CD4-positive, alpha-beta T cell treated with Interleukin-10 for 1 hour (primary cell): ENCODE measurements around the gene MLLT1.
"Not testable (repeated sequence)": the region's sequence is repeated elsewhere in the genome, so short reads cannot be mapped to it uniquely, and the experiment has no call there.

Source experiments
- DNase-seq: peaks from one replicate; pipeline ENCODE4 v3.0.0-alpha.2; 2020

MLLT1 gene

DNA sequence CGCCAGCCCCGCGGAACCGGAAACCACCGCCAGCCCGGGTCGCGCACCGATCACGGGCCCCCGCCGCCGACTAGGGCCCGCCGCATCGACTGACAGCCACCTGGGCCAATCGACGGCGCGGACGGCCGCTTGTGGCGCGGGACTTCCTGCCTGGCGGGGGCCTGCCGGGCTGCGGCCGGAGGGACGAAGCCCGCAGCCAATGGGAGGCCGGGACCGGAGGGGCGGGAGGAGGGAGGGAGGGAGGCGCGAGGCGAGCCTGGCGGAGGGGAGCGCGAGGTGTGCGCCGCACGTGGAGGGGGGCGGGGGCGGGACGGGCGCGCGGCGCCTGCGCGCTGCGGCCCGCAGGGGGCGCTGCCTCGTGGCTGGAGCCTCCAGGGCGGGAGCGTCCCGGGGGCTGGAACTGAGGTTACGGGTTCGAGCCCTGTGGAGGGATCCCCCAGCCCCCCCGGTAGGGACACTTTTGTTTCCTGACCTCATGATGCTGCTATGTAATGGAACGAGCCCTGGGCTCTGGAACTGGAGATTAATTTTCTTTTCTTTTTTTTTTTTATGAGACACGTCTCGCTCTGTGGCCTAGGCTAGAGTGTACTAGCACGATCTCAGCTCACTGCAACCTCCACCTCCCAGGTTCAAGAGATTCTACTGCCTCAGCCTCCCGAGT lies at the start of gene MLLT1:
TSS of gene MLLT1 (minus strand) at position 45 of the 661 bp plus-strand sequence. CDS start 191 bp downstream, outside the sequence.
- DNase-seq, result peak; percentile 97

GRCh38 chr19:6326815-6327214 lies 47.0 kb upstream of the MLLT1 start:
- DNase-seq, result no peak

- DNase-seq, result no peak
Observed at GRCh38 chr19:6325614-6326013, 45.8 kb upstream of the MLLT1 start.

DNA sequence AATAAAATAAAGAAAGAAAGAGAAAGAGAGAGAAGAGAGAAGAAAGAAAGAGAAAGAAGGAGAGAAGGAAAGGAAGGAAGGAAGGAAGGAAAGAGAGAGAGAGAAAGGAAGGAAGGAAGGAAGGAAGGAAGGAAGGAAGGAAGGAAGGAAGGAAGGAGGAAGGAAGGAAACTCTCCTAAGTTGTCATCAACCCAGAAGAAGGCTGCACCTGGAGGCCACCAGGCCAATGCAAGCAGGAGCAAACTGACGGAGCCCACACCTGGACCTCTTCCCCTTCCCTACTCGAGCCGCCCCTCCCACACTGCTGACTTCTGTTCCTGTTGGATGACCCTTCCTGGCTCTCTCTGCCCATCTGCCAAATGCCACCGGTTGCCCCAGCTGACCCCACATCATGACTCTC lies 45.0 kb upstream of the MLLT1 start:
- no peak for DNase-seq

DNA sequence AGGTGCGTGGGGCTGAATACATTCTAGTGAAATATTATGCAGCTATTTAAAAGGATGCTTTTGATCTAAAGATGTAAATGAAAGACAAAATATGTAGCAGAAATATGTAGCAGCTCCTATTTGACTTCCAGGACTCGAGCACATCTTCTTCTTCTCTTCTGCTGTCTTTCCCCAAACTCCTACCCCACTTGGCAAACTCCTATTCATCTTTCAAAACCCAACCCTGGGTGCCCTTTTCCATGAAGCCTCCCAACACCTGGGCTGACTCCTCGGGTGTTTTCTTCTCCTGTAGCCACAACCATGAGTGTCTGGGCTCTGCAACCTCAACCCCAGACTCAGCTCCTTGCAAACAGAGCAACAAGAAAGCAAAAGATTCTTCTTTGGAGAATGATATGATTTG lies 42.5 kb upstream of the MLLT1 start:
- DNase-seq, result no peak

GRCh38 chr19:6319376-6319775 lies 39.6 kb upstream of the MLLT1 start:
- no peak for DNase-seq

DNA sequence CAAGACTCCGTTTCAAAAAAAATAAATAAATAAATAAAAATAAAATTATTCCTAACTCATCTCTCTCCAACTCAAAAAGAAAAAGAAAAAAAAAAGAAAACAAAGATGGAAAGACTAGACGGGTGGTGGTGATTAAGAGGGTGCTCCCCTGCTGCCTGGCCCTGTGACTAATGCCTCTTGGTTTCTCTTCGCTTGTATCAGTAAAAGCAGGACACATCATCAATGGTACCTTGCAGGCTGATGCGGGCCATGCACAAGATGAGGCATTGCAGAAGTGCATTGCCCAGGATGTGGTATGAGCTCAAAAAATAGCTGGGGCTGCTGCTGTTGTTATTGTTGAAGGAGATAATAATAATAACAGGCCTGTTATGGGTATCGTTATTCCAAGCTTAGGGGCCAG lies 39.0 kb upstream of the MLLT1 start:
- DNase-seq, result no peak

DNA sequence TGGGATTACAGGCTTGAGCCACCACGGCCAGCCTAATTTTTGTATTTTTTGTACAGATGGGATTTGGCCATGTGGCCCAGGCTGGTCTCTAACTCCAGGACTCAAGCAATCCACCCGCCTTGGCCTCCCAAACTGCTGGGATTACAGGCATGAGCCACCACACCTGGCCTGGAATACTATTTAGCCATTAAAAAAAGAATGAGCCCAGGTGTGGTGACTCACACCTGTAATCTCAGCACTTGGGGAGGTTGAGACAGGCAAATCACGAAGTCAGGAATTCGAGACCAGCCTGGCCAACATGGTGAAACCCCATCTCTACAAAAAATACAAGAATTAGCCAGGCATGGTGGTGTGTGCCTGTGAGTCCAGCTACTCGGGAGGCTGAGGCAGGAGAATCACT lies 35.9 kb upstream of the MLLT1 start:
- not testable (repeated sequence) for DNase-seq

GRCh38 chr19:6313398-6313969 lies 33.7 kb upstream of the MLLT1 start:
- no peak for DNase-seq

DNA sequence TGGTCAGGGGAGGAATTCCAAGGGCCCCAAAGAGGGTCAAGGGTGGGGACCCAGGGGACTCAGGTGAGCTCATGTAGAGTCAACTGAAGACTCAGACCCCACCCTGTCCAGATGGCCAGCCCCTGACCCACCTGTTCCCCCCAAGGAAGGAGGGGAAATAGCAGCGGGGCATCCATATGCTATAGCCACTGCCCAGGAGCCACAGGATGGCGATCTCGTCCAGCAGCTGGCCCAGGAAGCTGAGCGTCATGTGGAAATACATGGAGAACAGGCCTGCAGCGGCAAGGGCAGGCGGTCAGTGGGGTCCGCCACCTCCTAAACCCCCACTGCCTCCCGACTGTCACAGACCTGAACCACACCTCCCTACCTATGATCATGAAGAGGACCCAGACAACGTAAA lies 32.2 kb upstream of the MLLT1 start:
- no peak for DNase-seq

DNA sequence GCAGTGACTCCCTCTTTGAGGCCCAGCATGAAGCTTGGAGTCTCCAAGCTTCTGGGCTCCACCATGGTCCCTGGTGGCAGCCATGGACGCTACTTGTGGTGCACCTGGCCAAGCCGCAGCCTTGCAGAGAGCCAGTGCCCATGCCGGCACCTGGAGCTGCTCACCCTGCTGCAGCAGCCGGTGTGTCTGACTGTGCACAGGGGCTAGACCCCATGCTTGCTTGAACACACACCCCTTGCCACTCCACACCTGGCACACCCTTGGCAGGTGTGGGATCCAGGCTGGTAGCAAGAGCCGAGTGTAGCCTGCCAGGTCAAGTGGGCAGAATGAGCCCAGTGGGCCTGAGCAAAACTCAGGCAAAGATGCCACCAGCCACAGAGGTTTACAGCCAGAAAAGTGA lies 18.6 kb upstream of the MLLT1 start:
- DNase-seq, result no peak

- DNase-seq, result no peak
Observed at GRCh38 chr19:6297202-6297601, 17.4 kb upstream of the MLLT1 start.

- DNase-seq, result no peak
Observed at GRCh38 chr19:6292006-6292405, 12.2 kb upstream of the MLLT1 start.

- no peak for DNase-seq
Observed at GRCh38 chr19:6288737-6289136, 9.0 kb upstream of the MLLT1 start.

DNA sequence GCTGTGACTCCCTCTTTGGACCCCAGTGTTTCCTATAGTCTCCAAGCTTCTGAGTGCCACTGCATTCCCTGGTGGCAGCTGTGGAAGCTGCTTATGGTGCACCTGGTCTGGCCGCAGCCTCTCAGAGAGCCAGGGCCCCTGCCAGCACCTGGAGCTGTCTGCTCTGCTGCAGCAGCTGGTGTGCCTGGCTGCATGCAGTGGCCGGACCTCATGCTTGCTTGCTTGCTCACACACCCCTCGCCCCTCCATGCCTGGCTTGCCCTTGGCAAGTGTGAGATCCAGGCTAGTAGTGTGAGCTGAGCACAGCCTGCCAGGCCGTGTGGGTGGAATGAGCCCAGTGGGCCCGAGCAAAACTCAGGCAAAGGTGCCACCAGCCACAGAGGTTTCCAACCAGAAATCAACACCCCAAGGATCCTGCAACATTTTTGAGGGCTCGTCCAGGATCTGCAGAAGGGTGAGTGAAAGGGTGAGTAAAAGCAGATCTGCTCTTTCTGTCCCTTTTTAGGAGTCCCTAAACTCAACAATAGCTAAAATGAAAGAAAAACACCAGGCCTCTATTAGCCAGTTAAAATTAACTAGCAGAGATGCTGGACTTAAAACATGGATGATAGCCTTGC lies 7.6 kb upstream of the MLLT1 start:
- DNase-seq, result no peak

DNA sequence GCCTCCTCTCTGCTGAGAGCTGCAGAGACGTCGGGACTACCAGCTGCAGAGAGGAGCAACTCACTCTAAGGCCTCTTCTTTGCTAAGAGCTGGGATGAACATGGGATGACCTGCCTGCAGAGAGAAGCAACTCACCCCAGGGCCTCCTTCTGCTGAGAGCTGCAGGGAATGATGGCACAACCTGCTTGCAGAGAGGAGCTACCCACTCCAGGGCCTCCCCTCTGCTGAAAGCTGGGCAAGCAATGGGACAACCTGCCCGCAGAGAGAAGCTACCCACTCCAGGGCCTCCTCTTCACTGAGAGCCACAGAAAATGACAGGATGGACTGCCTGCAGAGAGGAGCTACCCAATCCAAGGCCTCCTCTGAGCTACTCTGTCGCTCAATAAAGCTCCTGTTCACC lies 6.9 kb upstream of the MLLT1 start:
- DNase-seq, result no peak

DNA sequence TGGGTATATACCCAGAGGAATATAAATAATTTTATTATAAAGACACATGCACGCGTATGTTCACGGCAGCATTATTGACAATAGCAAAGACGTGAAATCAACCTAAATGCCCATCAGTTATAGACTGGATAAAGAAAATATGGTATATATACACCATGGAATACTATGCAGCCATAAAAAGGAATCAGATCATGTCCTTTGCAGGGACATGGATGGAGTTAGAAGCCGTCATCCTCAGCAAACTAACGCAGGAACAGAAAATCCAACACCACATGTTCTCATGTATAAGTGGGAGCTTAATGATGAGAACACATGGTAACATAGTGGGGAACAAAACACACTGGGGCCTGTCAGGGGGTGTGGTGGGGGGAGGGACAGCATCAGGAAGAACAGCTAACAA lies 2.6 kb upstream of the MLLT1 start:
- DNase-seq, result not testable (repeated sequence)

GRCh38 chr19:6279620-6279930 lies 200 bp downstream of the MLLT1 start:
- no peak for DNase-seq

- no peak for DNase-seq
Observed at GRCh38 chr19:6278740-6279619, 795 bp downstream of the MLLT1 start.

DNA sequence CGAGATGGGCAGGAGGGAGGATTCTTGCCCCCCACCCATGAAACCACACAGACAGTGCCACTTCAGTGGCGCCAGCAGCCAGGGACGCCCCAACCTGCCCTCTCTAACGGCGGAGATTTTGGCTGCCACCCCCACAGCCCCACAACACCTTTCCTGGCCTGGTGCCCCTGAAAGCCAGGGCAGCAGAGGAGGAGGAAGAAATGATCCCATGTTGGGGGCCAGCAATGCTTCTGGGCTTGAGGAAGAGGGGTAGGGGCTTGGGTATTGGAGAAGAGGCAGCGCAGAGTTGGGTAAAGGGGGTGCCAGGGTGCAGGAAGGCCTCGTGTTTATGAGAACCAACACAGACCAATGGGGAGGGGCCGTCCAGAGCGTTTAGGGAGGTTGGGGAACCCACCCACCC lies 1.7 kb downstream of the MLLT1 start:
- no peak for DNase-seq

DNA sequence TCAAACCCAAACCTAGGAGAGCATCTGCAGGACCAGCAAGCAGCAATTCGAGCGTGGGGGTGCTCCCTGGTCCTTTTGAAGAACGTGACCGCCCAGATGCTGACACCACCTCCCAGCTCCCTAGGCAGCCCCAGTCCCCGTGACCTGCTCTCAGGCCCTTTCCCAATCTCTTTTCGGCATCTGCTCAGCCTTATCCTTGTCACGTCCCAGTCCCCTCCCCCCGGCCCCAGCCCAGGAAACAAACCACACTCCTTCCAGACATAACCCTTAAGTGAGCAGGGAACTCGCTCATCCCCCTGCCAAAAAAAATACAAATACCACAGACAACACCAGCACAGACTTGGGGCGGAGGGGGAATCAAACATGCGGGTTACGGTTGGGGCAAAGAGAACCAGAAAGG lies 3.3 kb downstream of the MLLT1 start:
- no peak for DNase-seq

DNA sequence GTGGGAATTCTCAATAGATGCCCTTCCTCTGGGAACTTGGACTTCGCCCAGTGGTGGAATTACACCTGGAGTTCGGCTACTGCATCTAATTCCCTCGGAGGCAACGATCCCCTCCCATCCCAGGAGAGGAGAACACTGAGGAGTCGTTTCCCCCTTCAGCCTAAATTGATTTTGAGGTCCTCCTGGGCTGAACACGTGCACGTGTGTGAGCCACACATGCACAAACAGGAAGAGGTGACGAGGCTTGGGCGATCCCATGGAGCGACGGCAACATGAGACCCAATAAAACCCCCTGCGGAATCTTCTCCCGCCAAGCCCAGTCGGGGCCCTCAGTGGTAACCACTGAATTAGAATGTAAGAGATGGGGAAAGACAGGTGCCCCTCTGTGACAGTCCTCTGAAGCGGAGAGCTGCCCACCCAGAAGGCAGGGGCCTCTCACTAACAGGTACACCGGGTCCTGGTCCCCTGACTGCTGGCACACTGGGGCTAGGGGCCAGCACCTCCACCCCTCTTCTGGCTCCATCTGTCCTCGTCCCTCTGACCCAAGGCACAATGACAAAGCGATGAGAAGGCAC lies 4.5 kb downstream of the MLLT1 start:
- no peak for DNase-seq

GRCh38 chr19:6274756-6275155 lies 5.0 kb downstream of the MLLT1 start:
- no peak for DNase-seq
